H1 (cell line): ENCODE data around the gene SMIM5. TPM values are rescaled to one million over a fixed set of nuclear protein-coding genes. Genes with fewer than 3 reads are reported as not detected.

Source experiments
- CTCF ChIA-PET: fragments of 300-600 bp; sonication (Branson Sonifier 250); formaldehyde crosslinking; loops from one replicate; lab custom pipeline; 2021; ENCODE audit not compliant: partially characterized antibody; lab: Charles Lee
- POLR2A ChIA-PET: fragments of 300-600 bp; sonication (Branson Sonifier 250); formaldehyde crosslinking; loops from one replicate; lab custom pipeline; 2021; ENCODE audit warnings: inconsistent platforms; ENCODE audit not compliant: partially characterized antibody; lab: Charles Lee
- DNase-seq, 2 experiments: peaks; one replicate each; pipeline versions ENCODE4 v3.0.0 to v3.0.0-alpha.2; 2010 to 2022; ENCODE audit warnings: low spot score in 2 of 2, low read depth in 1 of 2, mixed read lengths in 1 of 2
- FAIRE-seq: peaks from 2 replicates; lab custom pipeline; 2011; peaks lifted over from hg19 to GRCh38; lab: Jason Lieb, UNC
- H2AFZ ChIP-seq: 2 replicates; pipeline ENCODE4 v1.8.1; 2012; ENCODE audit warnings: low read length, inconsistent platforms
- H2AK5ac ChIP-seq: 2 replicates; pipeline ENCODE4 v1.6.1; 2013; ENCODE audit warnings: low read depth, low read length
- H2BK120ac ChIP-seq: replicated peaks from 2 replicates; pipeline ENCODE3; 2013; ENCODE audit warnings: low read depth, low read length, inconsistent platforms
- H2BK12ac ChIP-seq: 2 replicates; pipeline ENCODE4 v1.6.1; 2013; ENCODE audit warnings: low read depth, low read length
- H2BK15ac ChIP-seq: 2 replicates; pipeline ENCODE4 v1.6.1; 2013; ENCODE audit warnings: low read length
- H2BK20ac ChIP-seq: 2 replicates; pipeline ENCODE4 v1.6.1; 2013; ENCODE audit warnings: low read length
- H2BK5ac ChIP-seq: 2 replicates; pipeline ENCODE4 v1.6.1; 2013; ENCODE audit warnings: low read depth, low read length
- H3K14ac ChIP-seq: 2 replicates; pipeline ENCODE4 v1.6.1; 2013; ENCODE audit warnings: inconsistent platforms; ENCODE audit not compliant: insufficient read length
- H3K18ac ChIP-seq: 2 replicates; pipeline ENCODE4 v1.6.1; 2013; ENCODE audit warnings: low read length; ENCODE audit errors: extremely low read depth
- H3K23ac ChIP-seq: 2 replicates; pipeline ENCODE4 v1.6.1; 2013; ENCODE audit warnings: inconsistent platforms; ENCODE audit not compliant: insufficient read length
- H3K23me2 ChIP-seq: 2 replicates; pipeline ENCODE4 v1.6.1; 2013; ENCODE audit warnings: low read depth, low read length
- H3K27ac ChIP-seq: 2 replicates; pipeline ENCODE4 v1.6.1; 2011; ENCODE audit warnings: low read depth, low read length, inconsistent platforms
- H3K27me3 ChIP-seq, 4 experiments: replicated peaks in 1 of 4; 1 replicate in 1 of 4; 2 replicates in 3 of 4; pipeline versions ENCODE4 v1.6.1 to v1.8.1; 2011 to 2013; ENCODE audit warnings: low read length in 3 of 4, mild to moderate bottlenecking in 3 of 4, inconsistent platforms in 2 of 4, mixed read lengths in 2 of 4, moderate library complexity in 1 of 4; ENCODE audit not compliant: control insufficient read depth in 3 of 4, insufficient read depth in 3 of 4; ENCODE audit errors: extremely low read depth in 1 of 4
- H3K36me3 ChIP-seq, 4 experiments: 2 replicates each; pipeline versions ENCODE4 v1.6.1 to v1.8.1; 2011 to 2013; ENCODE audit warnings: mild to moderate bottlenecking in 4 of 4, low read length in 3 of 4, moderate library complexity in 2 of 4, control low read depth in 1 of 4, inconsistent platforms in 1 of 4; ENCODE audit not compliant: insufficient read depth in 4 of 4, control insufficient read depth in 2 of 4
- H3K4ac ChIP-seq: replicated peaks from 2 replicates; pipeline ENCODE3; 2013; ENCODE audit warnings: low read length, low read depth, mixed read lengths, inconsistent platforms; ENCODE audit not compliant: insufficient read length
- H3K4me1 ChIP-seq, 4 experiments: replicated peaks in 1 of 4; 1 replicate in 1 of 4; 2 replicates in 3 of 4; pipeline versions ENCODE4 v1.6.1 to v1.8.1; 2011 to 2013; ENCODE audit warnings: low read length in 3 of 4, inconsistent platforms in 2 of 4, mixed read lengths in 1 of 4; ENCODE audit not compliant: insufficient read depth in 4 of 4, control insufficient read depth in 3 of 4
- H3K4me2 ChIP-seq, 2 experiments: 2 replicates each; pipeline versions ENCODE4 v1.6.1 to v1.8.1; 2011 to 2013; ENCODE audit warnings: low read depth in 2 of 2, low read length in 2 of 2, control low read depth in 1 of 2, inconsistent platforms in 1 of 2, mild to moderate bottlenecking in 1 of 2; ENCODE audit not compliant: insufficient read depth in 1 of 2
- H3K4me3 ChIP-seq, 4 experiments: fragments of 200-600, 300-600 bp in 1 of 4; sonication (generic), shearing (Covaris generic), sonication (Bioruptor Twin) in 1 of 4; 2 replicates each; pipeline versions ENCODE4 v1.5.1 to v1.8.1; 2011 to 2016; ENCODE audit warnings: low read length in 4 of 4, low read depth in 3 of 4, control low read depth in 2 of 4, inconsistent platforms in 2 of 4, mild to moderate bottlenecking in 2 of 4, mixed read lengths in 1 of 4, moderate library complexity in 1 of 4; ENCODE audit not compliant: insufficient read depth in 2 of 4; ENCODE audit errors: extremely low read depth in 1 of 4
- H3K56ac ChIP-seq: replicated peaks from 2 replicates; pipeline ENCODE3; 2013; ENCODE audit warnings: low read depth, mild to moderate bottlenecking, mixed read lengths, low read length, inconsistent platforms; ENCODE audit not compliant: insufficient read length
- H3K79me1 ChIP-seq: 2 replicates; pipeline ENCODE4 v1.6.1; 2013; ENCODE audit warnings: low read depth, low read length, control low read depth
- H3K79me2 ChIP-seq, 2 experiments: 2 replicates each; pipeline versions ENCODE4 v1.6.1 to v1.8.1; 2012 to 2013; ENCODE audit warnings: low read length in 2 of 2, mild to moderate bottlenecking in 2 of 2, inconsistent platforms in 1 of 2; ENCODE audit not compliant: insufficient read depth in 2 of 2, control insufficient read depth in 1 of 2
- H3K9ac ChIP-seq, 4 experiments: replicated peaks in 1 of 4; 1 replicate in 1 of 4; 2 replicates in 3 of 4; pipeline versions ENCODE4 v1.6.1 to v1.8.1; 2011 to 2013; ENCODE audit warnings: low read depth in 3 of 4, low read length in 3 of 4, control low read depth in 2 of 4, mild to moderate bottlenecking in 2 of 4, moderate library complexity in 2 of 4, inconsistent platforms in 1 of 4; ENCODE audit errors: extremely low read depth in 1 of 4
- H3K9me3 ChIP-seq, 2 experiments: 2 replicates each; pipeline versions ENCODE4 v1.6.1 to v1.8.1; 2012 to 2013; ENCODE audit warnings: mild to moderate bottlenecking in 2 of 2, moderate library complexity in 2 of 2, control low read depth in 1 of 2, inconsistent platforms in 1 of 2, low read depth in 1 of 2, low read length in 1 of 2, mixed read lengths in 1 of 2; ENCODE audit not compliant: insufficient read depth in 2 of 2
- H4K20me1 ChIP-seq, 2 experiments: replicated peaks in 1 of 2; 2 replicates each; pipeline versions ENCODE3 to v1.8.1; 2011 to 2013; ENCODE audit warnings: inconsistent platforms in 2 of 2, low read length in 2 of 2, mild to moderate bottlenecking in 1 of 2; ENCODE audit not compliant: insufficient read depth in 2 of 2, control insufficient read depth in 1 of 2
- H4K5ac ChIP-seq: 2 replicates; pipeline ENCODE4 v1.6.1; 2013; ENCODE audit warnings: low read length, low read depth, mixed read lengths, inconsistent platforms; ENCODE audit not compliant: insufficient read length
- H4K8ac ChIP-seq: 2 replicates; pipeline ENCODE4 v1.8.0; 2013; ENCODE audit warnings: mild to moderate bottlenecking, moderate library complexity, low read length, inconsistent platforms; ENCODE audit not compliant: insufficient read depth; ENCODE audit errors: extremely low read depth
- H4K91ac ChIP-seq: replicated peaks from 2 replicates; pipeline ENCODE3; 2013; ENCODE audit warnings: low read length, mixed read lengths, inconsistent platforms; ENCODE audit not compliant: insufficient read length
- ASH2L ChIP-seq: fragments of 200-600, 300-600 bp; sonication (generic); IDR thresholded peaks from one replicate; pipeline ENCODE4 v1.7.1; 2017; ENCODE audit warnings: low read length
- CEBPB ChIP-seq: IDR thresholded peaks from 2 replicates; pipeline ENCODE4 v1.6.1; 2012; ENCODE audit warnings: low read depth, low read length
- MAFK ChIP-seq: IDR thresholded peaks from 2 replicates; pipeline ENCODE4 v1.6.1; 2012; ENCODE audit warnings: low read depth, mild to moderate bottlenecking, improper control_type of control experiment, low read length
- NRF1 ChIP-seq: IDR thresholded peaks from 2 replicates; pipeline ENCODE4 v1.6.1; 2011; ENCODE audit warnings: mild to moderate bottlenecking, low read depth, low read length, improper control_type of control experiment
- RFX5 ChIP-seq: IDR thresholded peaks from 2 replicates; pipeline ENCODE4 v1.6.1; 2011; ENCODE audit warnings: low read depth, low read length, improper control_type of control experiment, borderline replicate concordance
- RNF2 ChIP-seq: fragments of 200-900, 300-1000 bp; sonication (generic); IDR thresholded peaks from 2 replicates; pipeline ENCODE4 v1.7.1; 2016; ENCODE audit warnings: borderline replicate concordance, low read depth, mild to moderate bottlenecking, antibody characterized with exemption, low read length; ENCODE audit not compliant: poor library complexity, severe bottlenecking; ENCODE audit errors: missing control alignments
- SP4 ChIP-seq: IDR thresholded peaks from 2 replicates; pipeline ENCODE4 v1.6.1; 2012; ENCODE audit warnings: low read length, inconsistent platforms
- WGBS, 2 experiments: shearing (Covaris generic) in 1 of 2; methylation state at CpG; one replicate each; pipeline versions ENCODE4 v1.1.6 to v1.1.7; 2013 to 2015; ENCODE audit warnings: low lambda C conversion rate in 2 of 2, mixed read lengths in 2 of 2, inconsistent platforms in 1 of 2, low coverage in 1 of 2, missing lambda C conversion rate in 1 of 2; ENCODE audit not compliant: insufficient replicate concordance in 2 of 2, insufficient coverage in 1 of 2, insufficient read length in 1 of 2; ENCODE audit errors: extremely low coverage in 1 of 2, missing lambda C conversion rate in 1 of 2; 5-methylcytosine and 5-hydroxymethylcytosine counted together
- polyA plus RNA-seq, 7 experiments: library from polyadenylated mRNA; depleted of rRNA in 3 of 7; stranded (reverse) in 5 of 7; unstranded in 2 of 7; fragments of >200 nt in 5 of 7; fragments of 200-250 nt in 2 of 7; gene quantifications; 1 replicate in 5 of 7; 2 replicates in 1 of 7; 4 replicates in 1 of 7; pipeline versions ENCODE4 v1.2.1 to v1.2.3, GENCODE V29; 2011 to 2013; ENCODE audit warnings: missing spikeins in 2 of 7, mixed read lengths in 2 of 7
- total RNA-seq: library from RNA; stranded (reverse); fragmentation: NEBNext Ultra II Directional; extraction: Animal tissue kit (Norgen Biotek cat#: 25700); gene quantifications from 2 replicates; pipeline ENCODE4 v1.2.1, GENCODE V29; 2021
- TF ChIP-seq, protein P1 (sequence below): IDR thresholded peaks from 2 replicates; pipeline ENCODE4 v1.6.1; 2012; ENCODE audit warnings: low read length, inconsistent platforms
- TF ChIP-seq, protein P2 (sequence below): IDR thresholded peaks from 2 replicates; pipeline ENCODE4 v1.6.1; 2012; ENCODE audit warnings: inconsistent platforms
- TF ChIP-seq, protein P3 (sequence below): IDR thresholded peaks from 2 replicates; pipeline ENCODE4 v1.6.1; 2011; ENCODE audit warnings: low read depth, mild to moderate bottlenecking, low read length; ENCODE audit not compliant: insufficient read depth

The SMIM5 gene
- total and polyA plus RNA-seq, 2 of the 8 experiments (the other 6 are each of a cell fraction or from before 2014, with no cell fraction given) = not detected

DNA sequence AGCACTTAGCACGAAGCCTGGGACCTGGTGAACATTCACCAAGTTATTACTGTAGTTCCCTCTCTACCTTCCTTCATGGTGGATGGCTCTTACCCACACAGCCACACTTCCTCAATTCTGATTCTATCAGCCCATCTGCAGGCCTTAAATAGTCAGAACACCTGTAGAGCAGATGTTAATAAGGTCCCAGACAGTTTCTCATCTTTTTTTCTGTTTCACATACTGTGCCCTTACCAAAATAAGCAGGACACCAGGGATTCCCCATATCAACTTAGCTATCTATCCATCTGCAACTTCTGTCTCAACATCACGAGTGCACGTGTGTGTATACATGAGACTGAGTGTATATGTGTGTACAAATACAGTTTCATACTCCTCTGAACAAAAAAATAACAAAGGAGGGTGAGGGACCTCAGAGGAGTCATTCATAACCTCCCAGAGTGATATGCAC is 30.9 kb downstream of the SMIM5 start:
- Histone ChIP-seq H3K27ac (no peak overlapping the region), H3K9me3 (no peaks in the 10 kb centered on the region), H3K79me2 (peaks cover 8 to 32% of the 10 kb centered on the region in 2 experiments; a peak in 3 of 4 replicates), H2AK5ac (no peak overlapping the region), H3K18ac (no peak overlapping the region), H3K56ac (no peak overlapping the region), H2BK5ac (no peak overlapping the region), H3K4me1 (peaks cover 0 to 13% (median 3%) of the 10 kb centered on the region in 4 experiments; a peak in 2 of 7 replicates), H3K14ac (no peak overlapping the region), H4K8ac (no peak overlapping the region), H4K5ac (no peak overlapping the region), H3K4ac (no peak overlapping the region), H4K91ac (no peak overlapping the region), H2BK12ac (no peak overlapping the region), H3K9ac (no peak overlapping the region), H2BK15ac (no peak overlapping the region), H3K4me3 (no peak overlapping the region), H4K20me1 (peaks cover 0 to 4% of the 10 kb centered on the region in 2 experiments), H3K79me1 (0 out of 2 replicates have a peak, but pooled peaks cover 2% of the 10 kb centered on the region), H3K4me2 (no peak overlapping the region), H2BK20ac (no peak overlapping the region), H3K23ac (no peak overlapping the region), H3K36me3 (peaks cover 4 to 22% (median 15%) of the 10 kb centered on the region in 4 experiments; a peak in 6 of 8 replicates), H3K27me3 (no peaks in the 10 kb centered on the region), H3K23me2 (peaks cover 5% of the 10 kb centered on the region; the same call in 1 of the 2 replicates), H2BK120ac (no peak overlapping the region), H2AFZ (no peak overlapping the region)
- POLR2A ChIA-PET = interaction anchor here (1.0 kb wide), 1 partner anchor 10 kb away, joined by 3 read pairs; no protein-coding TSS in a partner anchor
- FAIRE-seq (no peak), DNase-seq (no peak)
- CTCF ChIA-PET = interaction anchor here (6.1 to 51.0 kb wide), 2 partner anchors 11 to 45 kb away, joined by 52 to 2200 read pairs; partner anchors contain the start of gene SMIM5
- 93% methylated on average over 3 of the region's 3 CpGs; no CpG with 5 or more reads in 1 of the 2 experiments for WGBS, 2 experiments
- no peak for TF ChIP-seq ASH2L
- TF ChIP-seq RFX5 = no peak
- TF ChIP-seq, protein P1, sequence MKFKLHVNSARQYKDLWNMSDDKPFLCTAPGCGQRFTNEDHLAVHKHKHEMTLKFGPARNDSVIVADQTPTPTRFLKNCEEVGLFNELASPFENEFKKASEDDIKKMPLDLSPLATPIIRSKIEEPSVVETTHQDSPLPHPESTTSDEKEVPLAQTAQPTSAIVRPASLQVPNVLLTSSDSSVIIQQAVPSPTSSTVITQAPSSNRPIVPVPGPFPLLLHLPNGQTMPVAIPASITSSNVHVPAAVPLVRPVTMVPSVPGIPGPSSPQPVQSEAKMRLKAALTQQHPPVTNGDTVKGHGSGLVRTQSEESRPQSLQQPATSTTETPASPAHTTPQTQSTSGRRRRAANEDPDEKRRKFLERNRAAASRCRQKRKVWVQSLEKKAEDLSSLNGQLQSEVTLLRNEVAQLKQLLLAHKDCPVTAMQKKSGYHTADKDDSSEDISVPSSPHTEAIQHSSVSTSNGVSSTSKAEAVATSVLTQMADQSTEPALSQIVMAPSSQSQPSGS = no peak
- TF ChIP-seq, protein P2, sequence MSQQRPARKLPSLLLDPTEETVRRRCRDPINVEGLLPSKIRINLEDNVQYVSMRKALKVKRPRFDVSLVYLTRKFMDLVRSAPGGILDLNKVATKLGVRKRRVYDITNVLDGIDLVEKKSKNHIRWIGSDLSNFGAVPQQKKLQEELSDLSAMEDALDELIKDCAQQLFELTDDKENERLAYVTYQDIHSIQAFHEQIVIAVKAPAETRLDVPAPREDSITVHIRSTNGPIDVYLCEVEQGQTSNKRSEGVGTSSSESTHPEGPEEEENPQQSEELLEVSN = no peak
- no peak for TF ChIP-seq RNF2
- TF ChIP-seq, protein P3, sequence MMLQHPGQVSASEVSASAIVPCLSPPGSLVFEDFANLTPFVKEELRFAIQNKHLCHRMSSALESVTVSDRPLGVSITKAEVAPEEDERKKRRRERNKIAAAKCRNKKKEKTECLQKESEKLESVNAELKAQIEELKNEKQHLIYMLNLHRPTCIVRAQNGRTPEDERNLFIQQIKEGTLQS = no peak
- TF ChIP-seq CEBPB = no peak
- no peak for TF ChIP-seq NRF1
- no peak for TF ChIP-seq SP4
- no peak for TF ChIP-seq MAFK
